GM18511 (cell line): ENCODE results near the gene RAB37.

Source experiments
- ATAC-seq: cut with Tn5 transposase; IDR thresholded peaks from one replicate; pipeline ENCODE4 v1.9.1; 2021; ENCODE audit warnings: mild to moderate bottlenecking, moderate library complexity; ENCODE audit not compliant: unreplicated experiment

Gene RAB37

DNA sequence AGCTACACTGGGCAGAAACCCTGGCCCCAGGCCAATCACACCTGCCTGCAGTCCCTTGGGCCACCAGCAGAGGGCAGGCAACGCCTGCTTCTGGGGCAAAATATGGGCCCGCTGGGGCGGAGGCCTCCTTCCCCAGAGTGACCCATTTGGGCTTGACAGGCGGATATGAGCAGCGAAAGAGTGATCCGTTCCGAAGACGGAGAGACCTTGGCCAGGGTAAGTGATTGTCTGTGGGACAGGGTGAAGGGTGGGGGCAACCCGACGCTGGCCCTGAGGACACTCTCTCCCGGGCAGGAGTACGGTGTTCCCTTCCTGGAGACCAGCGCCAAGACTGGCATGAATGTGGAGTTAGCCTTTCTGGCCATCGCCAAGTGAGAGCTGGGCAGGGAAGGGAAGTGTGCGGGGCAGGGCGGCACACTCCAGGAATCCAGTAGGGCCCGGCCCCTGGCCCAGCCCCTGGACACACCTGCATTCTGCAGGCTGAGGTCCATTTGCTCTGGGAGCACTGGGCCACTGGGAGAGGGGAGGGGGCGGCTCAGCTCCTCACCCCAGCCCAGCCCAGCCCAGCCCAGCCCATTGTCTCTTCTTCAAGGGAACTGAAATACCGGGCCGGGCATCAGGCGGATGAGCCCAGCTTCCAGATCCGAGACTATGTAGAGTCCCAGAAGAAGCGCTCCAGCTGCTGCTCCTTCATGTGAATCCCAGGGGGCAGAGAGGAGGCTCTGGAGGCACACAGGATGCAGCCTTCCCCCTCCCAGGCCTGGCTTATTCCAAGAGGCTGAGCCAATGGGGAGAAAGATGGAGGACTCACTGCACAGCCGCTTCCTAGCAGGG is 7.9 kb downstream of the RAB37 start:
- ATAC-seq = no peak

DNA sequence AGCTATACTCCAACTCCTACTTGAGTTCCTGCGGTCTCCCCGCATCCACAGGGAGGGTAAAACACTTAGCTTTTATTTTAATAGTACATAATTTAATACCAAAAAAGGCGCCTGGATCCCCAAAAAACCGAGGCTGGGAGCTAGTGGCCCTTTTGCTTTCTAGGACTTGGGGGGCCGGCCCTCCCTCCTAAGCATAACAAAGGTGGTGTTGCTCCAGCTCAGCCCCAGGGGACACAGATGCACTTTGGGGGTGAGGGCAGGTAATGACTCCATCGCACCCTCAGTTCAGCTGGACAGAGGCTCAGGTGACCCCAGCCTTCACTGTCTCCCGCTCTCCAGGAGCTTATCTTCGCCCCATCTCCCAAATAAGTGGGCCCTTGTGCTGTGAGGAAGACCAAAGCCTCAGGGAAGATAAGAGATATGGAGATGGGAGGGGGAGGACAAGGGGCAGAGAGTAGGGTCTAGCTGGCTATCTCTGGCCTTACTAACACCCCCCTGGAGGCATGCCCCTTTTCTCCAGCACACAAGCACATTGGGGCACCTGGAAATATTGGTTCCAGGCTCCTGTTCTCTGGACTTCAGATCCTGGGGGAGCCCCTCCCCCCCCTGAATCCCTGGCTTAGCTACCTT is 8.6 kb downstream of the RAB37 start:
- ATAC-seq = no peak

- no peak for ATAC-seq
Measured at GRCh38 chr17:74746376-74746775, 9.3 kb downstream of the RAB37 start.

- ATAC-seq = no peak
Measured at GRCh38 chr17:74746922-74747321, 9.9 kb downstream of the RAB37 start.

DNA sequence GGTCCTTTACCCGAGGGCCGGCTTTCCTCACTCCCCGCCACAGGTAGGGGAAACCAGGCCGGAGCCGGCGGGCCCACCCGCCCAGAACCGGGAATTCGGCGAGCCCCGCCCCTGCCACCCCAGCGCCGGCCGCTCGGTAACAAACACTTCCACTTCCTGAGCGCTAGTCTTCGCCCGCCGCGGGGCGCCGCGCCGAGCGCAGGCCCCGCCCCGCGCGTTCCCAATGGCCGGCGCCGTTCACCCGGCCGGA is 11.1 kb downstream of the RAB37 start:
- ATAC-seq = no peak

DNA sequence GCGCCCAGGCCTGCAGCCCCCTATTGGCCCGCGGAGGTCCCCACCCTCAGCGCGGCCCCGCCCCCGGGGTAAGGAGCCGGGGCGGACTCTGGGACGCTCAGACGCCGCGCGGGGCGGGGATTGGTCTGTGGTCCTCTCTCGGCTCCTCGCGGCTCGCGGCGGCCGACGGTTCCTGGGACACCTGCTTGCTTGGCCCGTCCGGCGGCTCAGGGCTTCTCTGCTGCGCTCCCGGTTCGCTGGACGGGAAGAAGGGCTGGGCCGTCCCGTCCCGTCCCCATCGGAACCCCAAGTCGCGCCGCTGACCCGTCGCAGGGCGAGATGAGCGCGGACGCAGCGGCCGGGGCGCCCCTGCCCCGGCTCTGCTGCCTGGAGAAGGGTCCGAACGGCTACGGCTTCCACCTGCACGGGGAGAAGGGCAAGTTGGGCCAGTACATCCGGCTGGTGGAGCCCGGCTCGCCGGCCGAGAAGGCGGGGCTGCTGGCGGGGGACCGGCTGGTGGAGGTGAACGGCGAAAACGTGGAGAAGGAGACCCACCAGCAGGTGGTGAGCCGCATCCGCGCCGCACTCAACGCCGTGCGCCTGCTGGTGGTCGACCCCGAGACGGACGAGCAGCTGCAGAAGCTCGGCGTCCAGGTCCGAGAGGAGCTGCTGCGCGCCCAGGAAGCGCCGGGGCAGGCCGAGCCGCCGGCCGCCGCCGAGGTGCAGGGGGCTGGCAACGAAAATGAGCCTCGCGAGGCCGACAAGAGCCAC is 11.6 kb downstream of the RAB37 start, which contains the start of gene NHERF1:
Gene NHERF1, plus strand, starts transcription at position 100 of the 750 bp plus-strand sequence. Its CDS starts 219 bp downstream, at position 319.
- peak; percentile 90 for ATAC-seq

- peak; percentile 18 for ATAC-seq
Measured at GRCh38 chr17:74749279-74750038, 12.4 kb downstream of the RAB37 start.

DNA sequence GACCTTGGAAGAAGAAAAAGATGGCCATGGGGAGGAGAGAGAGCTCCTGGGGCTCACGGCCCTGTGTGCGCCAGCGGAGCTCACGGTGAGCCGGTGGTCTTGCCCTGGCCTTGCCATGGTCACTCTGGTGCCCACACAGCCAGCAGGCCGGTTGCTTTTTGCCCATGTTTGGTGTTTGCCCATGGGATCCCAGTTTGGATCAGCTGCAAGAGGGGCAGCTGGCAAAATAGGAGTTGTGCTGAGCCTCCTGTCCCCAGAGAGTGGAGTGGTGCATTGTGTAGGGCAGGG is 12.9 kb downstream of the RAB37 start:
- ATAC-seq = no peak

GRCh38 chr17:74750327-74751069 is 13.4 kb downstream of the RAB37 start:
- no peak for ATAC-seq

DNA sequence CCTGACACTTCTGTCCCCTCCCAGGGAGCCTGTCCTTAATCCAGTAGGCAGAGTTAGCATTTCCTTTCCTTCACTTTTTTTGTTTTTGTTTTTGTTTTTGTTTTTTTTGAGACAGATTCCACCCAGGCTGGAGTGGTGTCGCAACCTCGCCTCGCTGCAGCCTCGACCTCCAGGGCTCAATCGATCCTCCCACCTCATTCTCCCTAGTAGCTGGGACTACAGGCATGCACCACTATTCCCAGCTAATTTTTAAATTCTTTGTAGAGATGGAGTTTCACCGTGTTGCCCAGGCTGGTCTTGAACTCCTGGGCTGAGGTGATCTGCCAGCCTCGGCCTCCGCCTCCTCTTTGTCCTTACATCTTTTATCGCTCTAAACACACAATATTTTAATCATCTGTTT is 15.4 kb downstream of the RAB37 start:
- ATAC-seq = no peak

DNA sequence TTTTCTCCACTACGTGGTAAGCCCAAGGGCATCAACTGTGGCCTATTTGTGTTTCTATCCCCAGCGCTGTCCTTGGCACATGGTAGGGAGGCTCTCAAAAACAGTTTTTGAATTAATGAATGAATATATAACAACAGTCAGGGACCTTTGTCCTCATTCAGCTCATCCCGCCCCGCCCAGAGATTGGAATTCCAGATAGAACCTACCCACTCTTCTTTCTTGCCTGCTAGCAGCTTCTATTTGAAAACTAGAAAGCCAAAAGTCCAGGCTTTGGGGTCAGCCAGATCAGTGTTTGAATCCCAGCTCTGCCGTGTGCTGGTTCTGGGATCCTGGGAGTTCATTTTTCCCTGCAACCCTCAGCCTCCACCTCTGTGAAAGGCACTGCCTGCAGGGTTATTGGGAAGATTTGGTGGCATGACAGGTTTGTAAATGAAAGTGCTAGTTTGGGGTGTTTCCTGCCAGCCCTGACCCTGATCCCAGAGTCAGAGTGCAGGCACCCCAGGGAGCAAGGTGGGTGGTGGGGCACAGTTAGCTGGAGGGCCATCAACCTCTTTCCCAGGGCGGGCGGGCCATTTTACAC is 15.9 kb downstream of the RAB37 start:
- no peak for ATAC-seq

DNA sequence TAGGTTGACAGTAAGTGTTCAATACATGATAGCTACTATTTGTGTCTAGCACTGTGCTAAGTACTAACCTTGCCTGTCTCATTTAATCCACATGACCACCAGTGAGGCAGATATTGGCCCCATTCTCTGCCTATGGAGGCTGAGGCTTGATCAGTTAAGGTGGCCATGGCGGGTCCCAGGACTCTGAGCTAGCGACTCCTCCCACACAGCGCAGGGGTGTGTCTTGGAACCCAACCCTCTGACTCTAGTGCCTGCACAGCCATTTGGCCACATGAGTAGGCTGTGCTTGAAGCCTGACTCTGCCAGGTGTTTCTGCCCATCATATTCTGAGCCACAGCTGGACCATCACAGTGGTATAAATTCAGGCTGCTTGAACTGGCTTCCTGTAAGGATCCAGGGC is 17.8 kb downstream of the RAB37 start:
- no peak for ATAC-seq

- ATAC-seq = no peak
Measured at GRCh38 chr17:74755533-74755932, 18.5 kb downstream of the RAB37 start.

DNA sequence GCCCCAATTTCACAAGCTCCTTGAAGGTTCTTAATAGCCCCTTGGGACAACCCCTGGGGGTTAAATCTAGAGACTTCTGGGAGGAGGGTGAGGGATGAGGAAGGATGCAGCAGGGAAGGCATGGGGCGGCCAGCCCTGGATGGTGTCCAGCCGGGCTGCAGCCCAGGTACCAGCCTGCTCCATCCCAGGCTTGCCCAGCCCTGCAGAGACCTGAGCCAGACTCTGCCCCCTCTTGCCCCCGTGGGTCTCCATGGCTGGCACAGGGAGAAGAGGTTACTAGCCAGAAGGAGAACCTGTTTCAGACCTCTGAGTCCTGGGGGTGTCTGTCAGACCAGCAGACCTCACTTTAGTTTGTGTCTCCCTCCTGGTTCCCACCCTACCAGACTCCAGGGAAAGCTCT is 19.8 kb downstream of the RAB37 start:
- no peak for ATAC-seq

DNA sequence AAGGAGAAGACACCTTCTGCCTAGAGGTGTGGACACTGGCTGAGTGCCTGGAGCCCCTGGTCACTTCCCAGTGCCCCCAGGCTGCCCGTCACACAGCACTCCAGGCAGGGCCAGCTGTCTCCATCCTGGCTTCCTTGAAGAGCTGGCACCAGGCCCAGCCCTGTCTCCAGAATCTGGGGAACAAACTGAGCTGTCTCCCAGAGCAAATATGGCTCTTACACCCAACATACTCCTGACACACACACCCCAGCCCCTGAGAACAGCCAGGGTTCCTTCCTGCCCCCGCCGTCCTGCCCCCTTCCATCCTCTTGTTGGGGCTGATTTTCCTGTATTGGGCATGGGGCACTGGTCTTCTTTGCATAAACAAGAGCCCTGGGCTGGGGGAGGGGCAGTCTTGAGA is 20.4 kb downstream of the RAB37 start:
- no peak for ATAC-seq

- ATAC-seq = no peak
Measured at GRCh38 chr17:74757931-74758847, 21.1 kb downstream of the RAB37 start.

DNA sequence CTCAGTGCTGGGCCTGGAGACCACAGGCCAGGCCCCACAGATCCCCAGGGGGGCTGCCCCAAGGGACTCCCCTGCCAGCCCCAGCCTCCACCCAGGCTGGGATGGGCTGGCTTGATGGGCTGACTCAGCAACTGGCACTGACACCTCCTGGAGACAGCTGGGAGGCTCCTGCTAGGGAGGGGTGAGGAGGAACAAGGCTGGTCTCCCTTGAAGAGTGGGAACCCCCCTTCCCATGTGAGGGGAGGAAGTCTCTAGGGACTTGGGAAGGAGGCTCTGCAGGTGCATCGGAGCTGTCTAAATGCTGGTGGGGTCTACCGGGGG is 21.8 kb downstream of the RAB37 start:
- ATAC-seq = peak; percentile 36

DNA sequence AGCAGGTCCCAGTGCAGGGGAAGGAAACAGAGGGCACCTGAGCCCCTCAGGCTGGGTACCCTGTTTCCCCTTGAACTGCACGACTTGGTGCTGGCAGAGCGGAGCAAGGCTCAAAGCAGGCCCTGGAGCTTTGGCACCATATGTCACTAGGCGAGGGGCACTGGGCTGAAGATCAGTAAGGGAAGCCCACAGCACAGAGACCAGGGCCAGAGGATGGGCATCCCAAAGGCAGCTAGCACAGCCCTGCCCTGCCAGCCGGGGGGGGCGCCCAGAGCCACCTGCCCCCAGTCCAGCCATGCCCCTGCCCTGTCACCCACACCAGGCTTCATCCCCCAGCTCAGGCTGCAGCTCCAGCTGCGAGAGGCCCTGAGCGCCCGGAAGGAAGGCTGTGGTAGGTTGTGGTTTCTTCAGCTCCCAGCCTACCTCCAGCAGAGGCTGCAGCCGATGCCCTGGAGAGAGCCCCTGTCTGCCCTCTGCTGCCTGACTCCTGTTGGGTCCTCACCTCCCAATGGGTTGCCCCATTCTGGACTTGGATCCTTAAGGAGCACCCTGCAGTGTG is 22.3 kb downstream of the RAB37 start:
- ATAC-seq = peak; percentile 84

DNA sequence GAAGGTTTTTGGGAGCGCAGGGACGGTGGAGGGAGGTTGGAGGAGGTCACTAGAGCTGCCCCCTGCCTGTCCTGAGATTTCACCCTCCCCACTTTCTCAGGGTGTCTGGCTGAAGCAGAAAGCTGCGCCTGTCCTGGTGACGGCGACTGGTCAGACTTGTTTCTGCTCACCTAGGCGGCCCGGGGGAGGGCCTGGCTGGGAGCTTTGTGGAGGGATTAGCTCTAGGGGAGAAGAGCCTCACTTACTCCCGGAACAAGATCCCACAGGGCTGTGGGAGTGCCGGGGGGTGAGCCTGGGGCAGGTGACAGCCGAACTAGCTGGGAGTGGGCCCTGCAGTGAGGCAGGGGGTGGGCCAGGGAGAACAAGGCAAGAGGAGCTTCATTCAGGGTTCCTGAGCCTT is 22.9 kb downstream of the RAB37 start:
- ATAC-seq = no peak
